ENCODE measurements around the gene TTLL13.

DNA sequence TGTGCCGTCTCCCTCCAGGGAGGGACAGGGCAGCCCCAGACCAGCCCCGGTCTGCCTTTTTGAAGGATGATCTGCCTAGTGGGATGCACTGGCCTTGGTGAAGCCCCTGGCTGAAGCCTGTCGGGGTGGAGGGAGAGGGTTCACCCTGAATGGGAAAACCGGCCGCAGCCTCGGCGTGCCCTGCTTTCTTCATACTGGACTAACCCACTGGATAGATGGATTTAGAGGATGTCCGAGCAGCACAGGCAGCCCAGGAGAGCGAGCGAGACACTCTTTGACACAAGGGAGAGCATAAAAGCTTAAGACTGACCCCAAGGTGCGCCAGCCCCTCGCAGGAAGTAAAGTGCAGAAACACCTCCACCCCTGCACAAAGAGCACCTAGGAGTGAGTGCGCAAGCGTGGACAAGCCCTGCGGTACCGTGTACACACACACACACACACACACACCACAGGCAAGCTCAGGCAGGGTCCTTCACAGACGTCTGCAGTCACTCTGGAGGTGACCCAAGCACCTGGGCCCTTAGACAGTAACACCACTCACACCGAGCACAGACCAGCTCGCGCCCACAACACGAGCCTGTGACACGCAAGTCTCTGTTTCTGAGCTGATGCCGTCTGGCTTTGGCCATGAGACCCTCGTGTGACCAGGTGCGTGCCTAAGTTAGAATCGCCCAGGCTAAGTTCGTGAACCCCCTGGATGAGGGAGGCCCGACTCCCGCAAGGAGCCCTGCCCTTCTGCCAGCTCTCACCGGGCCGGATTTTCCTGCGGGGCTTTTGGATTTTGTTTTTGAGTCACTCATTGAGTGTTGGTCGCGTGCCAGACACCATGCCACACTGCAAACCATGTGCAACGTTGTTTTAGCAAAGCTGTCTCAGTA lies 36.9 kb upstream of the TTLL13 start:
- no peak for TF ChIP-seq EP300 (IDR thresholded peaks at IDR 0.05; ENCODE audit: low read depth)
- TF ChIP-seq POLR2A (IDR thresholded peaks at IDR 0.05) = no peak
